ENCODE measurements around the gene VTI1B.

- TF ChIP-seq CTCF (IDR thresholded peaks at IDR 0.05) (no peak), EZH2 (IDR thresholded peaks at IDR 0.05; ENCODE audit: borderline replicate concordance, insufficient read depth, low read depth, low read length, poor library complexity, severe bottlenecking) (no peak)
Observed at GRCh38 chr14:67698179-67698578, 23.7 kb upstream of the VTI1B start.

Data from B cell (primary cell).